Large intestine (tissue), 3 donors: ENCODE measurements around the gene DIP2C. TPM values are rescaled to one million over a fixed set of nuclear protein-coding genes. Genes with fewer than 3 reads are reported as not detected.

ENCODE experiments used
- DNase-seq, 2 donors: peaks; one replicate each; pipeline versions ENCODE4 v3.0.0 to v3.0.0-alpha.2; 2013
- H3K27ac ChIP-seq: one replicate; pipeline ENCODE4 v1.5.1; 2013; ENCODE audit warnings: low read length
- H3K27me3 ChIP-seq: 2 replicates; pipeline ENCODE4 v1.6.1; 2013; ENCODE audit warnings: low read length; ENCODE audit not compliant: control insufficient read depth, insufficient read depth
- H3K36me3 ChIP-seq: 2 replicates; pipeline ENCODE4 v1.6.1; 2013; ENCODE audit warnings: low read length; ENCODE audit not compliant: control insufficient read depth, insufficient read depth
- H3K4me1 ChIP-seq: one replicate; pipeline ENCODE4 v1.6.1; 2013; ENCODE audit warnings: low read length; ENCODE audit not compliant: control insufficient read depth, insufficient read depth
- H3K4me3 ChIP-seq: one replicate; pipeline ENCODE4 v1.5.1; 2013; ENCODE audit warnings: low read length
- H3K9me3 ChIP-seq: one replicate; pipeline ENCODE4 v1.6.1; 2013; ENCODE audit warnings: mild to moderate bottlenecking, low read depth, low read length, moderate library complexity; ENCODE audit not compliant: control insufficient read depth
- WGBS: methylation state at CpG from one replicate; pipeline ENCODE4 v1.1.5; 2013; ENCODE audit warnings: low lambda C conversion rate; ENCODE audit not compliant: insufficient coverage; 5-methylcytosine and 5-hydroxymethylcytosine counted together
- polyA plus RNA-seq: library from polyadenylated mRNA; unstranded; fragments of 120-200 nt; gene quantifications from one replicate; pipeline ENCODE4 v1.2.1, GENCODE V29; 2013

DIP2C gene
- polyA plus RNA-seq, 1 donor = 16.5 TPM

DNA sequence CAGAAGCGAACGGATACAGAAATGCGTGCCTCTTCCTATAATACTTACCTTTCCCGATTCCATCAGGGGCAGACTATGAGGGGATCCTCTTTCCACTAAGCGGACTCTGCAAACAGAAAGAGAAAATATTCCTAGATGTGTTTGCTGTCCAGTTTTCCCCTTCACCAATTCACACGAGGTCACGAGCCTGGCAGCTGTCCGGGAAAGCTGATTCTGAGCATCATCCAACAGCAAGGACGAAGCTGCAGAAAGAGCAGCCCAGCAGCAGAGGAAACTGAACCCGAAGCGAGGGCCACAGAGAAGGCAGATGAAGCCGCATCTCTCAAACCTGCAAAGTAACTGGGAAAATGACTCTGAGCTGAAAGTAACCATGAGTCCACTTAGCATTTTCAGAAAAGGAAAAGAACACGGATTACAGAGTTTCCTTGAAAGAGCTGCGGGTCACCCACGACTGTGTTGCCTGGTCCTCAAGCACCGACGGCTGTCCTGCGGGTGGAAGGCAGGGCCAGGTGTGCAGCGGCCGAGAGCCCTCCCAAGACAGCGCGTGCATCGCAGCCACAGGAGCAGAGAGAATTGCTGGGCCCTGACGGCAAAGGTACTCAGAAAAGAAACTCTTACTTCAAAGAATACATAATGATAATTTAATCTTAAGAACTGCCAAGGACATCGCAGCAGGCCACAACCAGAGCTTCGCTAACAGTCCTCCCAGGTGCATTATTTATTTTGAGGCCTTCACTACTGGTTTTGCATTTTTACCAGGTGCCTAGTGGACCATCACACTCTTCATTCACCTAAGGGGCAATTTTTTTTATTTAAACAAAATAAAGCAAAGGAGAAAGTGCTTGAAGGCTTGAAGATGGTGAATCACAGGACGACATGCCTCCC lies 400.9 kb downstream of the DIP2C start:
- 100% methylated on average over 1 of the region's 27 CpGs for WGBS
- H3K36me3 ChIP-seq = peaks cover 61% of the 10 kb centered on the region

DNA sequence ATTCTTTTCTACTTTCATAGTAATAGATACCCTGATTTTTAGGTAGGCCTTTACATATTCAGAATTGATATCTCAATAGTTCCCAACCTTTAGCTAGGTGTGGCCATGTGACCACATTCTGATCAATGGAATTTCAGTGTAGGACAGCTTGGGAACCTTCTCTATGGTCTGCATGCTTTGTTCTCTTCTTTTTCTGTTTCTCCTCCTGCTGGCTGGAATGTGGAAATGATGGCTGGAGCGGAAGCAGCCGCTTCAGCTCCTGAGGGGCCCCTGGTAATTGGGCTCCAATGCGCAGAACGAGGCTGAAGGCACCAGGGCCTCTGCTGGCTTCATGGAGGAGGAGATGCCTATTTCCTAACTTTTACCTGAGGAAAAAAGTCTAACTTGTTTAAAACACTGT lies 401.7 kb downstream of the DIP2C start:
- no peaks in the 10 kb centered on the region for H3K27me3 ChIP-seq
- H3K9me3 ChIP-seq = no peaks in the 10 kb centered on the region
- DNase-seq = no peak
- no peaks in the 10 kb centered on the region for H3K4me1 ChIP-seq
- WGBS = no CpG with 5 or more reads among the region's 4 CpGs
- H3K36me3 ChIP-seq = peaks cover 68% of the 10 kb centered on the region
- no peak overlapping the region for H3K4me3 ChIP-seq
- no peak overlapping the region for H3K27ac ChIP-seq

More for the DNA sequence above, 400.9 kb downstream of the DIP2C start:
- Histone ChIP-seq H3K4me1 (no peaks in the 10 kb centered on the region), H3K4me3 (no peak overlapping the region), H3K9me3 (no peaks in the 10 kb centered on the region), H3K27ac (no peak overlapping the region), H3K27me3 (no peaks in the 10 kb centered on the region)
- DNase-seq = no peak

DNA sequence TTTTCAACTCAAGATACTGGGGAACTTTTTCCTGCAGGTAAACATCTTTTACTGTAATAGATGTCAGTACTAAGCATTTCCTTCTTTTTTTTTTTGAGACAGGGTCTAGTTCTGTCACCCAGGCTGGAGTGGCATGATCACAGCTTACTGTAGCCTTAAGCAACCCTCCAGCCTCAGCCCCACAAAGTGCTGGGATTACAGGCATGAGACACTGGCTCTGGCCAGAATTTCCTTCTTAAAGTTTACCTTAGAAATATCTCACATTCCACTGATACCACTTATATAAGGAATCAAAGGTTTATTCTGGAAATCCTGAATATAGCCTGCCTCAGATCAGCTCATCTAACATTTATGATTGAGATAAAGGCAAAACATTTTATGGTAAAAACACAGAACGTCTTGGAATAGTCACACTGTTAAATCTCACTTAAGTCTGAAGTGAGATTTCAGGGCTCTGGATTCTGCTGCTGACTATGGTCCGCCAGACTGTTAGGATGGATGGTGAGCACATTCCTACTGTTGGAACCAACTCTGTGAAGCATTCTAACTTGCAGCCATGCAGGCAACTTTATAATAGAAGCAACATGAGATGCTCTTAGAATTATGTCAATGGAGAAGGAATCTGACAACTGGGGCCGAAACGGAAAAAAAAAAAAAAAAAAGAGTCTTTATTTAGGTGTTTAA lies 402.3 kb downstream of the DIP2C start:
- DNase-seq = no peak
- no peaks in the 10 kb centered on the region for H3K9me3 ChIP-seq
- peaks cover 74% of the 10 kb centered on the region for H3K36me3 ChIP-seq
- H3K4me1 ChIP-seq = no peaks in the 10 kb centered on the region
- WGBS = 94% methylated on average over 3 of the region's 4 CpGs
- H3K4me3 ChIP-seq = no peak overlapping the region
- no peaks in the 10 kb centered on the region for H3K27me3 ChIP-seq
- H3K27ac ChIP-seq = no peak overlapping the region

DNA sequence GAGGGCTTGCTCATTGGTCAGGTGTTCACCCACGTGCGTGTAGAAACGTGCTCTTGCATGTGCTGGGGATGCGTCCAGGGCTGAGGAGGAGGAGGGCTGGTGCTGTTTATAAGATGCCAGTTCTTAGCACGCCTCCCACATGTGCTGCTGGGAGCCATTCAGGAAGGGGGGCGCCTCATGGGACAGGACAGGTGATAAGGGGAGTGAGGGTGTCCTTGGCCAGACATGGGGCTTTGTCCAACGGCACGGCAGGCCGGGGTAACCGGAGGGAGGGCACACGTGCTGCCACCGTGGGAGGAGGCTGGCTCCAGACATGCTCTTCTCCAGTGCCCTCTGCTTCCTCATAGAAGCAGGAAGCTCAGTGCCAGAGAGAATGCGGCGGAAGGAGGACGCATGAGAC lies 404.3 kb downstream of the DIP2C start:
- H3K27ac ChIP-seq = no peak overlapping the region
- no peaks in the 10 kb centered on the region for H3K9me3 ChIP-seq
- no peak for DNase-seq
- H3K36me3 ChIP-seq = peaks cover 80% of the 10 kb centered on the region
- H3K4me1 ChIP-seq = no peaks in the 10 kb centered on the region
- no peaks in the 10 kb centered on the region for H3K27me3 ChIP-seq
- no CpG with 5 or more reads among the region's 15 CpGs for WGBS
- no peak overlapping the region for H3K4me3 ChIP-seq

DNA sequence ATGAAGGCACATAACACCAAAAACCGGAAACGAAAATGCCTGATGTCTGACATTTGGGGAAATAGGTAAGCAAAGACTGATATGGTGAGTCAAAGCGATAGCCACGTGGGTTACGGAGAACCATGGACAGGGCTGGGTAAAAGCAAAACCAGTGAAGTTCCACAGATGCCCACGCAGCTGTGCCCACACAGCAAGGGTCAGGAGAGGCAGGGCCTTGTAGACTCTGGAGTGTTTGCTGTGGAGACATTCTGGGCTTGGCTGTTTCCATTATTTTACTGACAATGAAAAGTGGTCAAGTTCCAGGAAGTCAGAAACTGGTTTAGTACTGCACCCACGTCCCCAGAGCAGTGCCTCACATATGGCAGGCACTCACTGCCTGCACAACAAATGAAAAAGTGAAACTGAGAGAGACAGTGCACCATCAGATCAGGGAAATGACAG lies 405.5 kb downstream of the DIP2C start:
- Histone ChIP-seq H3K36me3 (peaks cover 80% of the 10 kb centered on the region), H3K27me3 (no peaks in the 10 kb centered on the region), H3K27ac (no peak overlapping the region), H3K4me3 (no peak overlapping the region), H3K9me3 (no peaks in the 10 kb centered on the region), H3K4me1 (no peaks in the 10 kb centered on the region)
- 89% methylated on average over 3 of the region's 7 CpGs for WGBS
- no peak for DNase-seq

DNA sequence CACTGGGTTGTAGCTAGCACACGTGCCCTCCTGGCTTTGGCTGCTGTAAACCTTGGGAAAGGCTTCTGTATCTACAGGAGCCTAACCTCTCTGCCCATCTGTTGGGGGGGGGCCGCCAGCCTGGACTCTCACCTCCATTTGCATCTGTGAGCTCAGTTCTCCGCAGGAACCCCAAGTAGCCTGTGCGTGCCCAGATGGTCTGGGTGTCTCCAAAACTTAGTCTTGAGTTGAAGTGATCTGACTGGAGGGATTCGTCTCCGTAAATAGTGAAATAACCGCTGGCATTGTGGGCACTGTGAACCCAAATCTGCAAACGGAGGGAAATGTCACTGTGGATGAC lies 406.4 kb downstream of the DIP2C start:
- no peak overlapping the region for H3K27ac ChIP-seq
- H3K4me1 ChIP-seq = no peaks in the 10 kb centered on the region
- no peak for DNase-seq
- no peaks in the 10 kb centered on the region for H3K27me3 ChIP-seq
- no peaks in the 10 kb centered on the region for H3K9me3 ChIP-seq
- no CpG with 5 or more reads among the region's 8 CpGs for WGBS
- H3K4me3 ChIP-seq = no peak overlapping the region
- peaks cover 80% of the 10 kb centered on the region for H3K36me3 ChIP-seq

DNA sequence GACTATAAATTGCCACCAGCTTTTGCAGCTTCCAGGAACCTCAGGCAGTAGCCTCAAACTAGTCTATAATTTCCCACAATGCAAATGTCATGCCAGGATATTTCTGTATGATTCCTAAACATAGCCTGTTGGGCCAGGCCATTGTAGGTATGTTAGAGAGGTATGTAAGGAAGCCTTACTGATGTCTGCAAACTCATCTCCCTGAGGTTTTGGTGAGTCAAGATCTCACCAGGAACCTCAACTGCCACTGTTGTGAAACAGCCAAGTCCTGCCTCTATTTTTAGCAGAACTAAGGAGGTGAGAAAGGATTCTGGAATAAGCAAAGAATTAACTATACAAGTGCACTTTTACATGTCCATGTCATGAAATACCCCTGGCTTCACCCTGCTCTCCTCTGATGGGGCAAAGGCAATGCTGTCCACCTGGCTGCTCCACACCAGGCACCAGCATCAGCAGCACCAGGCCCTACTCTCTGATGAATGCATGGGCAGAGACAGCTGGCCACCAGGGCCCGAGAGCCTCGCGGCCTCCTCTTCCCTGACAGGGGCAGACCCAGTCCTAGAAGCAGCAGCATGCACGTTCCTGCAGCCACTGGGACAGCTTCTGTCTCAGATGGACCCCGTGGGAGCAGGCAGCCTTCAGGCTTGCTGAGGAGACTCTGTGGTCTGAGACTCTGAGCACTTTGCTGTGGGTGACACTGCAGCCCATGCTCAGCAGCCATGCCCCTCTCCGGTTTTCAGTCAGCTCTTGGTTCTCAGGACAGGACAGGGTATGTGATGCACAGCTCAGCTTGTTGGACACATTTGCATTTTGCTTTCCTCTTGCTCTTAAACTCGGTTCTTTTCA lies 407.0 kb downstream of the DIP2C start:
- DNase-seq = no peak
- Histone ChIP-seq H3K4me3 (no peak overlapping the region), H3K9me3 (no peaks in the 10 kb centered on the region), H3K4me1 (no peaks in the 10 kb centered on the region), H3K36me3 (peaks cover 81% of the 10 kb centered on the region), H3K27me3 (no peaks in the 10 kb centered on the region), H3K27ac (no peak overlapping the region)
- WGBS = no CpG with 5 or more reads among the region's 7 CpGs

DNA sequence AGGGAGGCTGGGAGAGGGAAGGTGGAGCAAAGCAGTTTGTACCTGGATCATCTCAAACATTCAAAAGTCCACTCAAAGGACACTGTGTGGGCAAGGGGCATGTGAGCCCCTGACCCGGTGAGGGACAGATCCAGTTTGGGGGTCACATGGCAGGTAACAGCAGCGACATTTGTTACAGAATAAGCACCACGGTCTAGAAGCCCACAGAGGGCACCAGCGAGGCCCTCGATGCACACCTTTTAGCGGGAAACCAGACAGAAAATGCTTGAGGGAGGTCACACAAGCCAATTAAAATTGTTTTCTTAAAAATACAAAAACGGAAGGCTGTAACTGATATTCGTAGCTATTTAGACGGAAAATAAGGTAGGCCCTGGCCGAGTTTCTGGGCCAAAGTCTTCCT lies 409.8 kb downstream of the DIP2C start:
- no peak overlapping the region for H3K4me3 ChIP-seq
- no peak for DNase-seq
- H3K27me3 ChIP-seq = no peaks in the 10 kb centered on the region
- H3K27ac ChIP-seq = no peak overlapping the region
- H3K36me3 ChIP-seq = peaks cover 73% of the 10 kb centered on the region
- no peaks in the 10 kb centered on the region for H3K4me1 ChIP-seq
- H3K9me3 ChIP-seq = no peaks in the 10 kb centered on the region
- WGBS = 100% methylated on average over 2 of the region's 10 CpGs

DNA sequence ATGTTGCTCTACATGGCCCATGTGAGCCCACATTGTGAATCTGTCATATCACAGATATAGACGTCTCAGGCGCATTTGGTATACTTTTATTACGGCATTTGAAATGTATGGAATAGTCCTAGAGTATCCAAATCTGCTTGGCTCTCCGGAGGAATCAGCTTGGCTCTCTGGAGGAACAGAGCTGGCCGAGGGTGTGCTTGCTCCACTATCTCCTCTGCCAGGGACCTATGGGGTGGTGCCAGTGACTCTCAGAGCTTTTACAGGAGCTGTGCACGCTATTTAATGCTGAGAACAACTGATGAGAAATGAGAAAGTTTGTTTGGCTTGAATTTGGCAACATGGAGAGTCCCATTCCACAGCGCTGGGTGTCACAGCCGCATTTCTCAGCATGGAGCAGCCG lies 410.2 kb downstream of the DIP2C start:
- WGBS = no CpG with 5 or more reads among the region's 9 CpGs

DNA sequence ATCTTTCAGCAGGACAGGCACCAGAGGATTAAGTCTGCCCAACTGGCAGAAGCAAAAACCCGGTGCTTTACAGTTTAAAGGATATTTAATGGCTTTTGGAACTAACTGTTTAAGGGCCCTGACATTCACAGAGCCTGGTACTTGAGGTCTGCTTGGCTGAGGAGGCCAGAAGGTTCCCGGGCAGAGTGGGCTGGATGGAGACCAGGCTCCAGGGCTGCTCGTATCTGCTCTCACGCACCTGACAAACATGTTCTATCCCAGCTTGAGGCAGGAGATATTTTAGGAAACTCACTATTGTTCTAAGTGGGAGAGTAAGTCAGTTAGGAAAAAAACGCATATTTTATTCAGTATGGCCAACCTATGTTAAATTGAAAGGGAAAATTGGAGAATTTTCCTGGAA lies 410.8 kb downstream of the DIP2C start:
- no peak for DNase-seq
- WGBS = 100% methylated on average over 1 of the region's 5 CpGs
- Histone ChIP-seq H3K27me3 (no peaks in the 10 kb centered on the region), H3K4me3 (no peak overlapping the region), H3K4me1 (no peaks in the 10 kb centered on the region), H3K36me3 (peaks cover 67% of the 10 kb centered on the region), H3K9me3 (no peaks in the 10 kb centered on the region), H3K27ac (no peak overlapping the region)

More for the DNA sequence above, 410.2 kb downstream of the DIP2C start:
- Histone ChIP-seq H3K36me3 (peaks cover 70% of the 10 kb centered on the region), H3K27me3 (no peaks in the 10 kb centered on the region), H3K4me1 (no peaks in the 10 kb centered on the region), H3K9me3 (no peaks in the 10 kb centered on the region), H3K27ac (no peak overlapping the region), H3K4me3 (no peak overlapping the region)
- DNase-seq = no peak
